HEK293T (cell line): ENCODE results near the gene SEC24A.

Experiments used
- BHLHE40 ChIP-seq: fragments of 450-650 bp; IDR thresholded peaks from 2 replicates; pipeline ENCODE4 v1.6.1; 2016; ENCODE audit warnings: mild to moderate bottlenecking, moderate library complexity, borderline replicate concordance
- ELF4 ChIP-seq: fragments of 450-650 bp; IDR thresholded peaks from 2 replicates; pipeline ENCODE4 v1.6.1; 2017; ENCODE audit warnings: antibody characterized with exemption
- FOXK2 ChIP-seq: fragments of 450-650 bp; IDR thresholded peaks from 2 replicates; pipeline ENCODE4 v1.6.1; 2016; ENCODE audit warnings: mild to moderate bottlenecking
- FOXM1 ChIP-seq: fragments of 450-650 bp; IDR thresholded peaks from 2 replicates; pipeline ENCODE4 v1.6.1; 2017; ENCODE audit warnings: mild to moderate bottlenecking, borderline replicate concordance
- HDGF ChIP-seq: fragments of 450-650 bp; IDR thresholded peaks from 2 replicates; pipeline ENCODE4 v1.6.1; 2017; ENCODE audit warnings: antibody characterized with exemption, borderline replicate concordance
- L3MBTL2 ChIP-seq: fragments of 450-650 bp; conservative IDR thresholded peaks from 2 replicates; pipeline ENCODE4 v1.6.1; 2016; ENCODE audit warnings: mild to moderate bottlenecking
- LEF1 ChIP-seq: fragments of 450-650 bp; IDR thresholded peaks from 2 replicates; pipeline ENCODE4 v1.6.1; 2017; ENCODE audit warnings: mild to moderate bottlenecking, borderline replicate concordance
- NFRKB ChIP-seq: fragments of 450-650 bp; IDR thresholded peaks from 2 replicates; pipeline ENCODE4 v1.6.1; 2016; ENCODE audit warnings: mild to moderate bottlenecking, moderate library complexity
- SP1 ChIP-seq: fragments of 450-650 bp; IDR thresholded peaks from 2 replicates; pipeline ENCODE4 v1.6.1; 2017
- TARDBP ChIP-seq: fragments of 450-650 bp; IDR thresholded peaks from 2 replicates; pipeline ENCODE4 v1.6.1; 2016

DNA sequence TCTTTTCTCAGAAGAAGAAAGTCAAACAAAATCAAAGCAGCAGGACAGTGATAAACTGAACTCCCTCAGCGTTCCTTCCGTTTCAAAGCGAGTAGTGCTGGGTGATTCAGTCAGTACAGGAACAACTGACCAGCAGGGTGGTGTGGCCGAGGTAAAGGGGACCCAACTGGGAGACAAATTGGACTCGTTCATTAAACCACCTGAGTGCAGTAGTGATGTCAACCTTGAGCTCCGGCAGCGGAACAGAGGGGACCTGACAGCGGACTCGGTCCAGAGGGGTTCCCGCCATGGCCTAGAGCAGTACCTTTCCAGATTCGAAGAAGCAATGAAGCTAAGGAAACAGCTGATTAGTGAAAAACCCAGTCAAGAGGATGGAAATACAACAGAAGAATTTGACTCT, 92.5 kb downstream of the SEC24A start:
- TF ChIP-seq FOXM1 (no peak), LEF1 (no peak), L3MBTL2 (no peak), ELF4 (no peak), SP1 (no peak), NFRKB (no peak), BHLHE40 (no peak), TARDBP (no peak), FOXK2 (no peak), HDGF (no peak)
